Epithelial cell of esophagus (primary cell): ENCODE data around the gene TMEM144.

Experiments used
- DNase-seq: peaks from one replicate; pipeline ENCODE4 v3.0.0; 2010; ENCODE audit warnings: low read depth
- H3K4me3 ChIP-seq: 2 replicates; pipeline ENCODE4 v1.5.1; 2011; ENCODE audit warnings: mild to moderate bottlenecking, low read length, control low read depth
- CTCF ChIP-seq: IDR thresholded peaks from 2 replicates; pipeline ENCODE4 v1.5.1; 2011; ENCODE audit warnings: low read depth, mild to moderate bottlenecking, low read length, control low read depth, inconsistent platforms; ENCODE audit not compliant: insufficient read depth; ENCODE audit errors: missing control alignments

The TMEM144 gene

GRCh38 chr4:158209825-158210807 is at the start of gene TMEM144:
Gene TMEM144, plus strand, starts transcription at chr4:158210486. Its CDS starts 2,182 bp downstream, at chr4:158212668.
- peak; percentile 90 for DNase-seq
- TF ChIP-seq CTCF, result peak; percentile 29
- H3K4me3 ChIP-seq, result peak within 1 kb of the TSS; percentile 59

DNA sequence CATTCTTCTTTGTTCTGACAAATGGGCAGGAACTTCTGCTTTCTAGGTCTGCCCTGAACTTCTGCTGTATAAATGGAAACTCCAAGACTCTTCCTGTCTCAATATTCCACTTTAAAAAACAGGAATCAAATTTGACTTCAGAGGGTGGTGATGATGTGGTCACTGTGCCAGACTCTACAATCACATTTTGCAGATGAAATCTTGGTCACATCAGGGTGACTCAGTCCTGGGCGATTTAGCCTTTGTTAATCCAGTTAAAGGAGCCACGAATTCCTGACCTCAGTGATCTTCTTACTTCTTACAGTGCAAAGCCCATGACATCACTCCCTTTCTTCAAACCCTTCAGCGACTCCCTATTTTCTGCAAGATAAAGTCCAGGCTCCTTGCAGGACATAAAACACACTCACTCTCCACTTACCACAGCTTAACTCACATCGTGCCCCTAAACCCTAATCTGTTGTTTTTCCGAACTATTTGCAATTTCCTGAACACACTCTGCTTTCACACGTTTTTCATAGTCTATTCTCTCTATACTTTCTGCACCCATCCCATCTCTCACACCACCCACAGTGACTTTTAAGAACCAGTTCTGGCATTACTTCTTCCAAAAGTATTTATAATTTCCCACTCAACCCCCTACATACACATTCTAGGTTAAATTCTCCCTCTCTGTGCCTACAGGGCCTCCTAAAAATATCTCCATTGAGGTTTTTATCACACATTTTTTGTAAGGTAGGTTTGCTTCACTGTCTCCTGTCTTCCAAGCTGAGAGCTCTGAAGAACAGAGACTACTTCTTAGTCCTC is 48.5 kb upstream of the TMEM144 start:
- TF ChIP-seq CTCF, result no peak
- peak; percentile 47 for DNase-seq
- no peak overlapping the region for H3K4me3 ChIP-seq

DNA sequence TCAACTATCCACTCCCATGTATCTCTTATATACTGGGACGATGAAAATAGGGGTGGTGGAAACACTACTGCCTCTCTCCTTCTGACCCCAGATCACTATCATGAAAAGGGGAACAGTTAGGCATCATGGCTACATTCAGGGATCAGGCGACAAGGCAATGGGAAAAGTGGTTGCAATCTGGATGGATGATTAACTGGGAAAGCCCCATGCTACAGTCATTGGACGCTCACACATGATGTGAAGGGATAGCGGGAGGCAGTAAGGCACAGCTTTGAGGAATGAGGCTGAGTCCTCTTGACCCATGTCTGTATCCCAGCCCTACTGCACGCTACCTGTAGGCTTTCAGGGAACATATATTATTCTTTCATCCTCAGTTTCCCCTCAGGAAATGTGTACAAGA is 47.7 kb upstream of the TMEM144 start:
- peak; percentile 29 for DNase-seq
- no peak for TF ChIP-seq CTCF
- no peak overlapping the region for H3K4me3 ChIP-seq

DNA sequence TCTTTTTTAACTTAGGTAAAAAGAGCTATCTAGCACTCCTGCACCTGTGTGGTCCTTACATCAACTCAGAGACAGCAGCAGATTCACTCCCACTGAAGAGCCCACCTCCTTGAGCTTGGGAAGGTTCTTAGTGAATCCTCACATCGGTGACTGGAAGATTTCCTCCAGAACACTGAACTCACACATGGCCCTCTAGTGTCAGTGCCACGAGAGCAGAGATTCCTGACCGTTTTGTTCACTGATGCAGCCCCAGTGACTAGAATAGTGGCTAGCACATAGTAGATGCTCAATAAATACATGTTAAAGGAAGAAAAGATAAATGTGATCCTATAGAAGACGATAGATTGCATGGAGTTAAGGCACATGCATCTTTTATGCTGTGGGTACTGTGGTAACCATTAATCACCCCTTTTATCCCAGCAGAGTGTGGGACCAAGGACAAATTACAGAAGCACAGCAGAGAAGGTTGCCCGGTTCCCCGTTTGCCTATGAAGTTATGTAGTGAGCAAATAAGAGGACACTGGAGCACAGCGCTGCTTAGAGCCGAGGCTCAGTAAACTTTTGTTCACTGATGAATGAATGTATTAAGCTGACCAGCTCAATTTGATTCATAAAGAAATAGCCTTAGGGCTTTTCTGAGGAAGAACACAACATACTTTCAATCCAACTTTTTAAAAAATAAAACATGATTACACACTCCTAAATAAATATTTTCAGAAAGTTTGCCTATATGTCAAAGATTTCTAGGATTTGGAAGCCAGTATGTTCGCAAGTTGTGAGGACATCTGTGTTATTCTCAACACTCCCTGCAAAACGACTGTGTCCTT is 46.1 kb upstream of the TMEM144 start:
- DNase-seq, result peak; percentile 28
- no peak overlapping the region for H3K4me3 ChIP-seq
- no peak for TF ChIP-seq CTCF

GRCh38 chr4:158164768-158165213 is 45.5 kb upstream of the TMEM144 start:
- no peak for DNase-seq
- no peak for TF ChIP-seq CTCF
- no peak overlapping the region for H3K4me3 ChIP-seq

DNA sequence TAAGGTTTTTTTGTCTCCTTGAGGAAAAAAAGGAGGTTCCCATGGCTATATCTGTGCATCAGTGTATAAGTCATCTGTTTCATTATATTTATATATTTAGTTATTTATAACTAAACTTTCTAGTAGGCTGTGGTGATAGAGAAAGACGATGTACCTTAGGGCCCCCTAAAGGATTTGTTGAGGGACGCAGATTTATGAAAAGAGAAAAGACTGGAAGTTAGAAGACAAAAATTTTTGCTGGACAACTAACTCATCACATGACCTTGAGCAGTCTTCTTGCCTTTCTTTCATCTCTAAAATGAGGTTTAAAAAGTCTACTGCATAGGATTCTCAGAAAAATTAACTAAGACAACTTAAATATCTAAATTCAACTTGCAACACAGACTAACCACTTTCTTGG is 43.6 kb upstream of the TMEM144 start:
- no peak for TF ChIP-seq CTCF
- H3K4me3 ChIP-seq, result no peak overlapping the region
- no peak for DNase-seq
